ENCODE data around the gene KIF26B.

- TF ChIP-seq POLR2A (IDR thresholded peaks at IDR 0.05) (no peak), CTCF (IDR thresholded peaks at IDR 0.05) (no peak), POLR2AphosphoS5 (IDR thresholded peaks at IDR 0.05) (no peak)
These were observed 373.5 kb downstream of the KIF26B start for GRCh38 chr1:245528258-245528635.

Measured in suprapubic skin (tissue), 4 donors.